Thyroid gland (tissue), 4 donors: ENCODE data around the gene CHRNA7. TPM values are rescaled to one million over a fixed set of nuclear protein-coding genes. Genes with fewer than 3 reads are reported as not detected.

Experiments
- DNase-seq, 2 donors: peaks; one replicate each; pipeline ENCODE4 v3.0.0-alpha.2; 2019
- H3K27ac ChIP-seq, 3 donors: fragments of 200-600 bp; sonication (generic); 1 replicate in 2 of 3; 2 replicates in 1 of 3; pipeline ENCODE4 v1.5.1; 2016 to 2019; ENCODE audit warnings: mild to moderate bottlenecking in 1 of 3, moderate library complexity in 1 of 3
- H3K27me3 ChIP-seq: fragments of 200-600 bp; sonication (generic); one replicate; pipeline ENCODE4 v1.5.1; 2019
- H3K36me3 ChIP-seq, 2 donors: fragments of 200-600 bp; sonication (generic); one replicate each; pipeline ENCODE4 v1.5.1; 2016 to 2019
- H3K4me1 ChIP-seq, 2 donors: fragments of 200-600 bp; sonication (generic); one replicate each; pipeline ENCODE4 v1.5.1; 2017 to 2019
- H3K4me3 ChIP-seq, 3 donors: fragments of 200-600 bp; sonication (generic); replicated peaks in 1 of 3; 1 replicate in 2 of 3; 2 replicates in 1 of 3; pipeline ENCODE4 v1.5.1; 2016; ENCODE audit warnings: mild to moderate bottlenecking in 1 of 3
- H3K9me3 ChIP-seq: fragments of 200-600 bp; sonication (generic); one replicate; pipeline ENCODE4 v1.5.1; 2017
- POLR2A ChIP-seq, 2 donors: fragments of 450-650 bp; IDR thresholded peaks; one replicate each; pipeline ENCODE4 v1.6.1; 2017; ENCODE audit warnings: antibody characterized with exemption in 2 of 2, mild to moderate bottlenecking in 2 of 2, moderate library complexity in 1 of 2
- WGBS, 2 donors: methylation state at CpG; one replicate each; pipeline ENCODE4 v1.1.5; 2017; 5-methylcytosine and 5-hydroxymethylcytosine counted together
- intact Hi-C: fragments of 100-400 bp; cut with DNase I; formaldehyde crosslinking; loops from one replicate; pipeline ENCODE4 v1.15.1; 2023
- total RNA-seq, 4 donors: library from RNA; depleted of rRNA; stranded (reverse); fragments of >200 nt; gene quantifications; one replicate each; pipeline ENCODE4 v1.2.3, GENCODE V29; 2016
- TF ChIP-seq, protein P1 (sequence below), 6 experiments: fragments of 200-600 bp in 3 of 6; fragments of 450-650 bp in 3 of 6; sonication (generic) in 3 of 6; IDR thresholded peaks; one replicate each; pipeline ENCODE4 v1.5.1; 2016 to 2019; ENCODE audit warnings: antibody characterized with exemption in 6 of 6, mild to moderate bottlenecking in 2 of 6, inconsistent platforms in 1 of 6, moderate library complexity in 1 of 6

CHRNA7 gene
- total RNA-seq = 10 to 100 TPM; 10.2 to 12.6 (median 12.0) TPM

DNA sequence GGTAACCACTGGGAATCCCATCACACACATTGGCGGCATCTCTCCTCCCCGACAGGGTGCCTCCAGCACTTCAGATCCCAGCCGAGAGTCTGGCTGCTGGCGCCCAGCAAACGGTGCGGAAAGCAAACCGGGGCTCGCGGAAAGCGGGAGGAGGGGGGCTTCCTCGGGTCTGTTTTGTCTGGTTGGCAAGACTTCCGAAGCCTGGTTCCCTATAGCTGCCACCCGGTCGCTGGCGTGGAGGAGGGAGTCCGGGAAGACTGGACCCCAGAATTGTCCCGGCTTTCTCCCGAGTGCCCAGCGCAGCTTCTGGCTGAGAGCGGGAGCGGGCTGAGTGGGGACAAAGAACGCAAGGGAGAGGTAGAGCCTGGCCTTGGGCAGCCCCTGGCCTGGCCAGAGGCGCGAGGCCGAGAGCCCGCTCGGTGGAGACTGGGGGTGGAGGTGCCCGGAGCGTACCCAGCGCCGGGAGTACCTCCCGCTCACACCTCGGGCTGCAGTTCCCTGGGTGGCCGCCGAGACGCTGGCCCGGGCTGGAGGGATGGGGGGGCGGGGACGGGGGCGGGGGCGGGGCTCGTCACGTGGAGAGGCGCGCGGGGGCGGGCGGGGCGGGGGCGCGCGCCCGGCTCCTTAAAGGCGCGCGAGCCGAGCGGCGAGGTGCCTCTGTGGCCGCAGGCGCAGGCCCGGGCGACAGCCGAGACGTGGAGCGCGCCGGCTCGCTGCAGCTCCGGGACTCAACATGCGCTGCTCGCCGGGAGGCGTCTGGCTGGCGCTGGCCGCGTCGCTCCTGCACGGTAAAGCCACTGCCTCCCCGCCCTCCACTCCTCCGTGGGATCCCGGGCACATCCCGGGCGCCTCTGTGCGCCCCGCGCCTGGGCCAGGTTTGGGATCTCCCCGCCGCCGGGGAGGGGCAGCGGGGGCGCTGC, at the start of gene CHRNA7:
CHRNA7 (plus strand) TSS at position 654 of the 920 bp plus-strand sequence; CDS start at position 734, 80 bp downstream.
- intact Hi-C loops = no loop called here
- H3K4me1 ChIP-seq = peaks cover 8 to 9% of the 10 kb centered on the region in 2 donors
- peak within 1 kb of the TSS; percentile 14 to 55 (median 53) for H3K4me3 ChIP-seq
- 0 to 1% methylated on average over 12 to 33 of the region's 92 CpGs for WGBS, 2 donors
- peak within 1 kb of the TSS; percentile 47 to 67 (median 57) for H3K27ac ChIP-seq
- H3K27me3 ChIP-seq = no peaks in the 10 kb centered on the region
- DNase-seq = peak; percentile 83 to 86
- no peaks in the 10 kb centered on the region for H3K36me3 ChIP-seq
- H3K9me3 ChIP-seq = no peaks in the 10 kb centered on the region
- TF ChIP-seq, protein P1, sequence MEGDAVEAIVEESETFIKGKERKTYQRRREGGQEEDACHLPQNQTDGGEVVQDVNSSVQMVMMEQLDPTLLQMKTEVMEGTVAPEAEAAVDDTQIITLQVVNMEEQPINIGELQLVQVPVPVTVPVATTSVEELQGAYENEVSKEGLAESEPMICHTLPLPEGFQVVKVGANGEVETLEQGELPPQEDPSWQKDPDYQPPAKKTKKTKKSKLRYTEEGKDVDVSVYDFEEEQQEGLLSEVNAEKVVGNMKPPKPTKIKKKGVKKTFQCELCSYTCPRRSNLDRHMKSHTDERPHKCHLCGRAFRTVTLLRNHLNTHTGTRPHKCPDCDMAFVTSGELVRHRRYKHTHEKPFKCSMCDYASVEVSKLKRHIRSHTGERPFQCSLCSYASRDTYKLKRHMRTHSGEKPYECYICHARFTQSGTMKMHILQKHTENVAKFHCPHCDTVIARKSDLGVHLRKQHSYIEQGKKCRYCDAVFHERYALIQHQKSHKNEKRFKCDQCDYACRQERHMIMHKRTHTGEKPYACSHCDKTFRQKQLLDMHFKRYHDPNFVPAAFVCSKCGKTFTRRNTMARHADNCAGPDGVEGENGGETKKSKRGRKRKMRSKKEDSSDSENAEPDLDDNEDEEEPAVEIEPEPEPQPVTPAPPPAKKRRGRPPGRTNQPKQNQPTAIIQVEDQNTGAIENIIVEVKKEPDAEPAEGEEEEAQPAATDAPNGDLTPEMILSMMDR (IDR thresholded peaks at IDR 0.05) = peak in 4 of 6 experiments; percentile 17 to 61 (median 40)
- TF ChIP-seq POLR2A (IDR thresholded peaks at IDR 0.05) = peak in 1 of 2 donors; percentile 79

DNA sequence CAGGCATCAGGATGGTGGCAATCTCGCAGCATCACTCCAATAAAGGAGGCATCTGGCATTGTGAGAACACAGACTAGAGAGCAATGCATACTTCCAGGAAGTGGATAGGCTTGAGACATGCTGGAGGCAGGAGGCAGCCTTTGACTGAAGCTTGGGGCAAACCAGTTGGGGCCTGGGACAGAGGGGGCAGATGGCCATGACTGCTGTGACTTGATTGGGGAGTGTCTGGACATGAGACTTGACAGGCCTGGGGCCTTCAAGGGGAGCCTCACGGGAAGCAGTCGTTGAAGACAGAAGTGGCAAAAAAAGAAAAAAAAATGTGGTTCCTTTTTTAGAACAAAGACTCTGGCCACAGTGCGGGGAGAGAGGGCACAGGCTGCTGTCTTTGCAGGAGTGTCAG, 44.7 kb upstream of the CHRNA7 start:
- Histone ChIP-seq H3K36me3 (no peaks in the 10 kb centered on the region), H3K27ac (no peak overlapping the region), H3K27me3 (no peaks in the 10 kb centered on the region), H3K9me3 (no peaks in the 10 kb centered on the region), H3K4me3 (no peak overlapping the region), H3K4me1 (no peaks in the 10 kb centered on the region)
- TF ChIP-seq, protein P1 (IDR thresholded peaks at IDR 0.05) = no peak
- TF ChIP-seq POLR2A (IDR thresholded peaks at IDR 0.05) = no peak
- DNase-seq = no peak
- intact Hi-C loops = no loop called here
- WGBS, 2 donors = 45 to 50% methylated on average over 4 of the region's 4 CpGs

DNA sequence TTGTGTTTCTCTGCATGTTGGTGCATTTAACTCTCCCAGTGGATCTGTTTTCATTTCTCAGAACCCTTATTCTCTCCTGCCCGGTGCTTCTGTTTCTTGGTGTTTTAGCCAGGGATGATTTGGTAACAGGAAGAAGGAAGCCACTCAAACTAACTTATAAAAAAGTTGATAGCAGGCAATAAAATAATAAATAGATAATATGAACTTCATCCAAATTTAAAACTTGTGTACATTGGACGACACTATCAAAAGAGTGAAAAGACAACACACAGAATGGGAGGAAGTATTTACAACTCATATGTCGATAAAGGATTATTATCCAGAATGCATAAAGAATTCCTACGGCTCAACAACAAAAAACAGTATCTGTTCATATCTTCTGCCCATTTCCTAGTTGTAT, 37.3 kb upstream of the CHRNA7 start:
- intact Hi-C loops = no loop called here
- WGBS, 2 donors = 75 to 88% methylated on average over 4 of the region's 4 CpGs

DNA sequence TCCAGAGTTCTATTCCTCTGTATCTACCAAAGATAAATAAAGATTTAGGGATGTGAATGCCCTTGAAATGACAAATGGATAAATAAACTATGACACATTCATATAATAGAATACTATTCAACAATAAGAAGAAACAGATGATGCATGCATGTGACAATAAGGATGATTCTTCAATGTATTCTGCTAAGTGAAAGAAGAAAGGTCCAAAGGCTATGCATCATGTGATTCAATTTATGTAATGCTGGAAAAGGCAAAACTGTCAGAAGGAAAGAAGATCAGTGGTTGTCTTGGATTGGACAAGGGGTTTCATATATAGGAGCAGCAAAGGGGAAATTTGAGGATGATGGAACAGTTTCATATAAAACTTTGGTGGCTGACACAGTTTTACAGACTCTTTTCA, 32.6 kb upstream of the CHRNA7 start:
- H3K9me3 ChIP-seq = no peaks in the 10 kb centered on the region
- no peak overlapping the region for H3K4me3 ChIP-seq
- TF ChIP-seq, protein P1 (IDR thresholded peaks at IDR 0.05) = no peak
- no peak for TF ChIP-seq POLR2A (IDR thresholded peaks at IDR 0.05)
- DNase-seq = no peak
- intact Hi-C loops = no loop called here
- no peak overlapping the region for H3K27ac ChIP-seq
- H3K27me3 ChIP-seq = no peaks in the 10 kb centered on the region
- H3K4me1 ChIP-seq = no peaks in the 10 kb centered on the region
- H3K36me3 ChIP-seq = no peaks in the 10 kb centered on the region

More for the DNA sequence above, 37.3 kb upstream of the CHRNA7 start:
- Histone ChIP-seq H3K4me3 (no peak overlapping the region), H3K4me1 (no peaks in the 10 kb centered on the region), H3K27me3 (no peaks in the 10 kb centered on the region), H3K36me3 (no peaks in the 10 kb centered on the region), H3K27ac (no peak overlapping the region), H3K9me3 (no peaks in the 10 kb centered on the region)
- no peak for DNase-seq
- TF ChIP-seq, protein P1 (IDR thresholded peaks at IDR 0.05) = no peak
- no peak for TF ChIP-seq POLR2A (IDR thresholded peaks at IDR 0.05)

DNA sequence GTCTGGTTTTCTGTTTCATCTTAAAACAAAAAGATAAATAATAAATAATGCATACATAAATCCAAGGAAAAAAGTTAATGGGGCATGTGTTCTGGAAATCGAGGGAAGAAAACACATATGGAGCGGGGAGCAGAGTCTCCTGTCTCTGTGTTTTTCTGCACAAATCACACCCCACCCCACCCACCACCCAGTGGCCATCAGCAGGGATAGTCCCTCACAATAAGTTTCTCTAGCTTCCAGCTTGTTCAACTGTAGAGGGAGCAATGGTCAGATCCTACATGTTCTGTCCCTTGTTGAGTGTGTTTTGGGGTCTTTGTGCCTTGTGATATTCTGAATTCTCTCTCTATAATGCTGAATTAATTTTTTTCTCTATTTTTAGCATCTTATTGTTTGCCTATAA, 26.8 kb upstream of the CHRNA7 start:
- Histone ChIP-seq H3K9me3 (no peaks in the 10 kb centered on the region), H3K4me1 (no peaks in the 10 kb centered on the region), H3K27ac (no peak overlapping the region), H3K4me3 (no peak overlapping the region), H3K27me3 (no peaks in the 10 kb centered on the region), H3K36me3 (no peaks in the 10 kb centered on the region)
- DNase-seq = no peak
- TF ChIP-seq POLR2A (IDR thresholded peaks at IDR 0.05) = no peak
- TF ChIP-seq, protein P1 (IDR thresholded peaks at IDR 0.05) = no peak
- intact Hi-C loops = no loop called here
- WGBS, 2 donors = 88 to 89% methylated on average over 2 of the region's 2 CpGs
